Fibroblast of skin of abdomen (primary cell): ENCODE measurements around the gene OVAAL.

Experiments used
- DNase-seq: peaks from one replicate; pipeline ENCODE4 v3.0.0-alpha.2; 2013

OVAAL gene

DNA sequence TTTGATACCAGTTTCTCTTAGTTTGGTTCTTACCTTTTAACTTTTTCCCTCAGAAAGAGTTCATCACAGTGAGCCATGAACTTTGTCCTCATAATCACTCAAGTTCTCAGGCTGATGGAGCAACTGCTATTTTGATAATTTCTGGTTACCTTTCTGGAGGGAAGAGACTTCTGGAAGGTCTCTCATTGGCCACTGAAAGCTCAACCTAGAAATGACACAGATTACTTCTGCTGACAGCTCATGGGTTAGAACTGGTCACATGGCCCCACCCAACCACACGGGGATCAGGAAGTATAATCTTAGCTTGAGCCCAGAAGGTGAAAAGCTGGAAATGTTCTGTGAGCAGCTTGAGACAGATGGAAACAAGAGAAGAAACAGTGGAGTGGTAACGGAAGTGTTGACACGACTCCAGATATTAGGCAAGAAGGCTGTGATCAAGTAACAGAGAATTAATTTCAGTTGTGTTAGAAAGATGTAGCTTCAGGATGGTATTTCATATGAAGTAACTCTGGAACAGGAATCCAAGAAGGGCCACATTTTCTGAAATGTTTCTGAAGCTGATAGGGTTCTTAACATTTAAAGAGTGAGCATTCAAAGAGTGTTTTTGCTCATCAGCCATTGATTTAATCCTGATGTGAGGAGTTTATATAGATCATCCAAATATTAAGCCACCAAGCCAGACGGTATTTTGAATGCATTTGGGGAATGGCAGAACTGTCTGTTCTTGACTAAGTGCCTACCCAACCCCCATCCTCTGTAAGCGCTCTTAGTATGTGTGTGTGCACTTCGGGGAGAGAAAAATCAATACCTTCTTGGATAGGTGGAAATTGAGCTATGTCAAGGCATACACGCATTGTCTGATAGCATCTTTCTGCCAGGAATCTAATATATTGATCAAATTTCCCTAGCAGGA lies 51.1 kb downstream of the OVAAL start:
- DNase-seq: peak; percentile 42

DNA sequence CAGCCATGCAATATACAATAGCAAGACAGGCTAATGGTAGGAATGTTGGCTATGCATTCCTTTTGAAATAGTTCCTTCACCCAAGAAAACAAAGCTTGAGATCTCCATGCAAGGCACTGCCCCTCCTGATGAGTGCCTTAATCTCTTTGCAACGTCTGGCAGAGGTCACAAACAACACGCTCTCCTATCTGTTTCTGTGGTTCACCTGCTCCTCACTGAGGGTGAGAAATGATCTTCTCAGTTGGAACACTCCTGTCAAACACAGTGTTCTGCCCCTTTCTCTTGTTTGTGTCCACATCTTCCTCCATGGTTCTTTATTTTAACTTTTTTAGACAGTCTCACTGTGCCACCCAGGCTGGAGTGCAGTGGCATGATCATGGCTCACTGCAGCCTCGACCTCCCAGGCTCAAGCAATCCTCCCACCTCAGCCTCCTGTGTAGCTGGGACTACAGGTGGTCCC lies 51.8 kb downstream of the OVAAL start:
- DNase-seq: no peak

DNA sequence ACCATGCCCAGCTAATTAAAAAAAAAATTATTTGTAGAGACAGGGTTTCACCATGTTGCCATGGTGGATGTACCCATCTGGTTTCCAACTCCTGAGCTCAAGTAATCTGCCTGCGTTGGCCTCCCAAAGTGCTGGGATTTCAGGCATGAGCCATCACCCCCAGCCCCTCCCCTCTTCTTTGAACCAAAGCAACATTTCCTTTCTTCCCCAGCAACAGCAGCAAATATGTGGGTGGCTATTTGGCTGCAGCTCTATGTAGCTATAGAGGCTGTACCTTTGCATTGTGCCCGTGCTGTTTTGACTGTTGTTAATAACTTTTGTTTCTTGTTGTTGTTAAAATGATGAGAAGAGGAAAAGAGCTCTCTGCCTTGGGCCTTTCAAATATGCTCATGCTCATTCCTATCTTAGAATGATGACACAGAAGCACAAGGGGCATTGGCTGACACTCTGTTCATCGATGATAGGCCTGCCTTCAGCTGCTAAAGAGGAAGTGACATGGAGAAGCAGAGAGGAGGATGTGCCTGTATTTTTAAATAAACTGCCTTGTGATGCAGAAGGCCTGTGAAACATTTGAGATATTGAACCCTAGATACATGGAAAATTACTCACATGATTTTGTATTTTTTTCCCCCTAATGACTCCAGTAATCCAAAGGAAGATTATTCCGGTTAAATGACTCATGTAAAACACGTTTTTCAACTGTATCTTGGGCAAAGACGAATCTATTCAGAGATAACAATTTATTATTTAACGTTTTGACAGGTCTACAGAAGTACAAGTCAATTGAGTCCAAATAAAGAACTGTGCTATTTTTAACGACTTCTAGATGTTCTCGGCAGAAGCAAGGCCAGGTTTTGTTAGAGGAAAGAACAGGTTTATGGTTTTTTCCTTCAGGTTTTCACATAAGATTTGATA lies 52.5 kb downstream of the OVAAL start:
- DNase-seq: peak; percentile 37

DNA sequence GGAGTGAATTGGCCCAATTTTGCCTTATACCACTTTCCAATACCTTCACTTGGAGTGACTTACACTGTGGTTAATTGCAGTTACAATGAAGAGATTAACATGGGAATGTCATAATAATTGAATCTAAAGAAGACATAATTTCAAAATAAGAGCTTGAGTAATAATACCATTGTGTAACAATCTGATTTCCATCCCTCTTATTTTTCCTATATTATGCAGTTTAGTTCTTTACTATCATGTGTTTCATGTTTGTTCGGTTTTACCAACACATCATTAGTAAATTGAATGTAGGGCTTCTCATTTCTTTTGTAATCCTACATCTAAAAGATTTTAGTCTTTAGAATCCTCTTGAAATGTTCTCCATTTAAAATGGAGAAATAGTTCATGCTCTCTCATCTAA lies 53.9 kb downstream of the OVAAL start:
- no peak for DNase-seq

DNA sequence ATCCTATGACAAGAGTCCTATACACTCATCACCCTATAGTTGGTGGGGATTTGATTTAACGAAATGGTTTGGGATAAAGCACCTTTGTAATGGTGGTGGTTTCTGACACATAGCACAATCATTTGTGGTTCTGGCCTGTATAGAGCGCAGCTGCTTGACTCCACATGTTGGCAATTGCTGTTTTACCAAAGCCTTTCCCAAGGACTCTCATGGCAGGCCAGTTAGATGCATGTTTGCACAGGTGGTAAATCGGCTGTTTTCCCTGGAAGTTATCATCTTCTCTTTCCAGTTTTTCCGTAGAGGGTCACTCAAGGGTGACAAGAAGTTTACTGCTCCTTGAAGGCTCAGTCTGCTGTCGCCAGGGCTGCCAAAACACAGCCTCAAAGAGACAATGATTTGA lies 56.0 kb downstream of the OVAAL start:
- DNase-seq: no peak

DNA sequence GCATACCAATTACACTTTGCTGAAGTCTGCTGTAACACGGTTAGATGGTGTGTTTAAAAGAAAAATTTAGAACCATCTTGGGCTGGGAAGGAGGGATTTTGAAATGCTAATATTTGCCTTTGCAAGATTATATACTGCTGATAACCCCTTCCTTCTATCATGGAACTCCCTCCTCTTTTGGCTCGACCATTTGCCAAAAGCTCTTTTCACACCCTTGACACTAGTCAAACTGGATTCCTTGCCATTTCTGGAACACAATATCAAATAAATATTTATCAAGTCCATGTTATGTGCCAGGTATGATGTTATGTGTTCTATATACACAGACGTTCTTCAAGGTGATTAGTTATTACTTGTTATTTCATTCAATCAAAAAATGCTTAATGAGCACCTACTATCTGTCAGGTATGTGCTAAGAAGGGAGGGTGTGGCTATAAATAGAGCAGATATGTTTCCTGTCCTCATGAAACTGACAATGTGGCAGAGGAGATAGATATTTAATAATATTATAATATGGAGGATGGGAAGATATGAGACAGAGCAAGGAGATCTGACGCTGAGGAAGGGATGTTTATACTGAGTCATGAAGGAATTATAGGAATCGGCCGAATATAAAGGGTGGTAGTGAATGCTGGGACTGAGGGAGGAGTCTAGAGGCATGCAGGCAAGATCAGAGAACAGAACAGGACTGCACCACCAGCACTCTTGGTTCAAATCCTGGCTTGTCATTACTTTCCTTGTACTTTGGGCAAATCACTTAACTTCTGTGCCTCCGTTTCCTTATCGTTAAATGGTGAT lies 56.9 kb downstream of the OVAAL start:
- DNase-seq: no peak
